Heart left ventricle (tissue), 16 donors: ENCODE measurements around the gene C14orf132. TPM values are rescaled to one million over a fixed set of nuclear protein-coding genes. Genes with fewer than 3 reads are reported as not detected.
"Not testable (repeated sequence)": the region's sequence is repeated elsewhere in the genome, so short reads cannot be mapped to it uniquely, and the experiment has no call there.

ENCODE experiments used
- ATAC-seq, 4 donors: fragments of 200-7000 bp; cut with Tn5 transposase; one replicate each; pipeline ENCODE4 v1.9.1; 2020 to 2022; ENCODE audit warnings: moderate library complexity in 4 of 4, mild to moderate bottlenecking in 3 of 4, moderate number of reproducible peaks in 1 of 4
- DNase-seq, 5 donors: peaks; one replicate each; pipeline ENCODE4 v3.0.0-alpha.2; 2020
- H3K27ac ChIP-seq, 12 donors: fragments of 200-600 bp; sonication (generic) in 4 of 12; one replicate each; pipeline versions ENCODE4 v1.5.0 to v1.8.0; 2016 to 2022; ENCODE audit warnings: mild to moderate bottlenecking in 2 of 12
- H3K27me3 ChIP-seq, 9 donors: fragments of 200-600 bp; sonication (generic) in 2 of 9; one replicate each; pipeline versions ENCODE4 v1.5.1 to v1.8.0; 2016 to 2022; ENCODE audit warnings: mild to moderate bottlenecking in 3 of 9
- H3K36me3 ChIP-seq, 9 donors: fragments of 200-600 bp; sonication (generic) in 2 of 9; one replicate each; pipeline versions ENCODE4 v1.5.0 to v1.8.0; 2018 to 2022; ENCODE audit warnings: mild to moderate bottlenecking in 2 of 9
- H3K4me1 ChIP-seq, 12 donors: fragments of 200-600 bp; sonication (generic) in 4 of 12; one replicate each; pipeline versions ENCODE4 v1.5.0 to v1.8.0; 2016 to 2022; ENCODE audit warnings: mild to moderate bottlenecking in 3 of 12
- H3K4me3 ChIP-seq, 12 donors: fragments of 200-600 bp; sonication (generic) in 4 of 12; one replicate each; pipeline versions ENCODE4 v1.5.0 to v1.8.0; 2017 to 2022; ENCODE audit warnings: mild to moderate bottlenecking in 9 of 12, moderate library complexity in 4 of 12
- H3K9me3 ChIP-seq, 12 donors: fragments of 200-600 bp; sonication (generic) in 4 of 12; one replicate each; pipeline versions ENCODE4 v1.5.0 to v1.8.0; 2016 to 2022; ENCODE audit warnings: mild to moderate bottlenecking in 1 of 12
- CTCF ChIP-seq, 12 donors: fragments of 200-600 bp; sonication (generic) in 4 of 12; IDR thresholded peaks; one replicate each; pipeline versions ENCODE4 v1.5.0 to v1.8.0; 2018 to 2022; ENCODE audit warnings: antibody characterized with exemption in 12 of 12, mild to moderate bottlenecking in 5 of 12
- POLR2A ChIP-seq, 2 donors: fragments of 450-650 bp; IDR thresholded peaks; one replicate each; pipeline ENCODE4 v1.6.1; 2017; ENCODE audit warnings: antibody characterized with exemption in 2 of 2, mild to moderate bottlenecking in 2 of 2, moderate library complexity in 2 of 2
- WGBS, 4 donors: extraction: QIAGEN DNeasy Blood & Tissue Kit in 2 of 4; methylation state at CpG; one replicate each; pipeline versions ENCODE4 v1.1.5 to v1.1.7; 2013 to 2018; 5-methylcytosine and 5-hydroxymethylcytosine counted together
- intact Hi-C, 10 donors: fragments of 100-400 bp; cut with DNase I; formaldehyde crosslinking; loops; one replicate each; pipeline versions ENCODE4 v1.11.1 to v1.14.2; 2022
- polyA plus RNA-seq, 2 donors: library from polyadenylated mRNA; stranded (reverse); fragments of 200-250 nt; gene quantifications; one replicate each; pipeline ENCODE4 v1.2.3, GENCODE V29; 2013
- total RNA-seq, 9 donors: library from RNA; depleted of rRNA in 2 of 9; stranded (reverse); fragments of >200 nt in 2 of 9; fragmentation: NEBNext Ultra II Directional in 3 of 9; extraction: Animal tissue kit (Norgen Biotek cat#: 25700) in 3 of 9; gene quantifications; one replicate each; pipeline versions ENCODE4 v1.1.0 to v1.2.4, GENCODE V29; 2016 to 2023
- donor health status: ischemic (EF 13 %, LVEDD 7.1; RV severe dilation, severe dysfunction).
- donor health status: healthy with polysubstance abuse.
- donor health status: DM: no; HTN: yes; CAD: no.
- donor health status: DM: no; HTN: no; CAD: no.
- donor health status: ischemic (EF 25% LVEDD 6.9; RV normal size, moderate dysfunction).
- donor health status: ischemic (EF 25% LVEDD 5.7; RV mildly dilated, moderate dysfunction).
- donor health status: healthy.
- donor health status: DM: yes; HTN: yes; CAD: no.
- donor health status: ischemic (EF 35%, LVEDD 5.7; RV mildly dilated, moderate dysfunction).
- donor health status: nonischemic (EF 11% LVEDD 7.7; RV severe dilation, severe dysfunction).
- donor health status: DM: yes; HTN: yes; CAD: no.
- donor health status: PGD.
- donor health status: ischemic (EF 29% LVEDD 5.4; RV normal size, mild dysfunction).
- donor health status: nonischemic (EF 23%, LVEDD 6.1; RV moderate dilation, normal function).

Gene C14orf132
- total and polyA plus RNA-seq, 11 donors = 0.76 to 14.9 (median 1.8) TPM

DNA sequence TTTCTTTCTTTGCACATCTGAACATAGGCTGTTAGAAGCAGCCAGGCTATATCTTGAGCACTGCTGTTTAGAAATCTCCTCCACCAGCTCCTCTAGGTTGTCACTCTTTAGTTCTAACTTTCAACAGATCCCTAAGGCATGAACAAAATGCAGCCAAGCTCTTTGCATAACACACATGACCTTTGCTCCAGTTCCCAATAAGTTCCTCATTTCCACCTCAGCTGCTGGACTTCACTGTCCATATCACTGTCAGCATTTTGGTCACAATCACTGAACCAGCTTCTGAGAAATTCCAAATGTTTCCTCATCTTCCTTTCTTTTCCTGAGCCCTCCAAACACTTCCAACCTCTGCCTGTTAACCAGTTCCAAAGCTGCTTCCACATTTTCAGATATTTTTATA is 27.6 kb upstream of the C14orf132 start:
- TF ChIP-seq POLR2A (IDR thresholded peaks at IDR 0.05) (no peak), CTCF (IDR thresholded peaks at IDR 0.05) (no peak)
- Histone ChIP-seq H3K4me1 (no peaks in the 10 kb centered on the region), H3K4me3 (no peak overlapping the region), H3K27ac (no peak overlapping the region), H3K9me3 (peaks cover 0 to 31% (median 12%) of the 10 kb centered on the region in 12 donors), H3K27me3 (peaks cover 0 to 4% (median 0%) of the 10 kb centered on the region in 9 donors), H3K36me3 (no peaks in the 10 kb centered on the region)
- ATAC-seq = no peak
- DNase-seq = no peak
- intact Hi-C loops = loop anchor here in 1 of 10 donors (5.0 kb wide), 1 partner anchor 251 kb away; no protein-coding TSS in a partner anchor

DNA sequence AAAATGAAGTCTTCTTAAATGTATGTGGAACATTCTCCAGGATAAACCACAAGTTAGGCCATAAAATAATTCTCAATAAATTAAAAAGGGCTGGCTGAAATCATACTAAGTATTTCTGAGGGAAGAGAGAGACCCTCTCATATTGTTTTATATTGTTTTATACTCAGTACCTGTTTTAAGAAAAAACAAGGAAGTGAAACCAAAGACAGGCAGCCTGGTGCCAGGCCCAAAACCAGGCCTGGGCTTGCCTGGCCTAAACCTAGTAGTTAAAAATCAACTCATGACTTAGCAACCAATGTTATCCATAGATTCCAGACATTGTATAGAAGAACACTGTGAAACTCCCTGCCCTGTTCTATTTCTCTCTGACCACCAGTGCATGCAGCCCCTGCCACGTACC is 26.4 kb upstream of the C14orf132 start:
- not testable (repeated sequence) for ATAC-seq, DNase-seq, H3K4me1 ChIP-seq, H3K36me3 ChIP-seq, H3K27ac ChIP-seq, H3K4me3 ChIP-seq
- 71 to 95% (median 89%) methylated on average over 1 of the region's 1 CpG for WGBS, 4 donors
- Histone ChIP-seq H3K9me3 (peaks cover 0 to 31% (median 11%) of the 10 kb centered on the region in 12 donors), H3K27me3 (peaks cover 0 to 15% (median 8%) of the 10 kb centered on the region in 9 donors)
- intact Hi-C loops = loop anchor here in 1 of 10 donors (5.0 kb wide), 1 partner anchor 250 kb away; no protein-coding TSS in a partner anchor

DNA sequence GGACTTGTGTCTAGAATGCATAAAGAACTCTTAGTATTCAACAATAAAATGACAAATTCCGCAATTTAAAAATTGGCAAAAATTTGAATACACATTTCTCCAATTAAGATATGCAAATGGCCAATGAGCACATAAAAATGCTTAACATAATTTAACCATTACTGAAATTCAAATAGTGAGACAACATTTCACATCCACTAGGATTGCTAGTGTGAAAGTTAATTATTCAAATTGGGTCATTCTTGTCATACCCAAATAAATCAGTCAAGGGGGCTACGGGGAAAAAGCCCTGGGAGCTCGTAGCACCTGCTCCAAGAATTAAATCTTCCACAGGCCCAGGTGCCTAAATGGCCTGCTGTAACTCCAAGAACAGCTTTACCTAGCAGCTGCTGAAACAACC is 25.0 kb upstream of the C14orf132 start:
- no peak for DNase-seq
- H3K9me3 ChIP-seq = peaks cover 0 to 24% (median 10%) of the 10 kb centered on the region in 12 donors
- intact Hi-C loops = loop anchor here in 1 of 10 donors (5.0 kb wide), 1 partner anchor 248 kb away; no protein-coding TSS in a partner anchor
- H3K27ac ChIP-seq = no peak overlapping the region
- no peak for ATAC-seq
- no peak for TF ChIP-seq POLR2A (IDR thresholded peaks at IDR 0.05)
- TF ChIP-seq CTCF (IDR thresholded peaks at IDR 0.05) = no peak
- peaks cover 0 to 26% (median 10%) of the 10 kb centered on the region in 9 donors for H3K27me3 ChIP-seq
- 83 to 97% (median 86%) methylated on average over 3 of the region's 3 CpGs for WGBS, 4 donors
- H3K4me3 ChIP-seq = no peak overlapping the region
- H3K36me3 ChIP-seq = no peaks in the 10 kb centered on the region
- H3K4me1 ChIP-seq = no peaks in the 10 kb centered on the region

- intact Hi-C loops = no loop called here
- 26 to 35% (median 32%) methylated on average over 7 of the region's 7 CpGs for WGBS, 4 donors
- ATAC-seq (no peak), DNase-seq (no peak)
- peaks cover 4 to 49% (median 12%) of the 10 kb centered on the region in 9 donors for H3K27me3 ChIP-seq
- H3K36me3 ChIP-seq = no peaks in the 10 kb centered on the region
- TF ChIP-seq POLR2A (IDR thresholded peaks at IDR 0.05) (no peak), CTCF (IDR thresholded peaks at IDR 0.05) (no peak)
- peaks cover 0 to 7% (median under 1%) of the 10 kb centered on the region in 12 donors for H3K9me3 ChIP-seq
- no peak overlapping the region for H3K27ac ChIP-seq
- H3K4me1 ChIP-seq = no peaks in the 10 kb centered on the region
- H3K4me3 ChIP-seq = no peak overlapping the region
These were observed 22.5 kb upstream of the C14orf132 start for GRCh38 chr14:96016501-96017160.
